Measurements from ENCODE around the gene LARGE1. TPM values are rescaled to one million over a fixed set of nuclear protein-coding genes. Genes with fewer than 3 reads are reported as not detected.

The LARGE1 gene
- total RNA-seq, 1 experiment from 2014 or later, result 1.5 TPM

DNA sequence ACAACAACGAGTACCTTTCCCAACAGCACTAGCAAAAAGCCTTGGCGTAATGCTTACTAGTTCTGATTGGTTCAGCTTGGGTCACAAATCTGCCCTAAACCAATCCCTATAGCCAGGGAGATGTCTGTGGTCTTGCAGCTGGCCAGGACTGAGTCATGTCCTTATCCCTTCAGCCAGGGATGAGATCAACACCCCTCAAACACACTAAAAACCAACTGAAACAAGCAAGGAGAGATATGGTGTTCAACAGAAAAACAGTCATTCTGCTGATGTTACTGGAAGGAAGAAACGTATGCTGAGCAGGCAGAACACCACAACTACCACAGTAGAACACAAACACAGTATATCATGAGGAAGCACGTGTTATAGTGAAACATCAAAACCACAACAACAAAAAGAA lies 375.6 kb downstream of the LARGE1 start:
- CTCF ChIA-PET, result no interaction called here
- no peak for DNase-seq (ENCODE audit: low read depth, low spot score)
- TF ChIP-seq, protein P1, sequence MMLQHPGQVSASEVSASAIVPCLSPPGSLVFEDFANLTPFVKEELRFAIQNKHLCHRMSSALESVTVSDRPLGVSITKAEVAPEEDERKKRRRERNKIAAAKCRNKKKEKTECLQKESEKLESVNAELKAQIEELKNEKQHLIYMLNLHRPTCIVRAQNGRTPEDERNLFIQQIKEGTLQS (IDR thresholded peaks at IDR 0.05), result no peak
- no peak for TF ChIP-seq FOSL1 (IDR thresholded peaks at IDR 0.05; ENCODE audit: low read depth)
- no peak for TF ChIP-seq ZFX (IDR thresholded peaks at IDR 0.05)
- TF ChIP-seq TCF7L2 (IDR thresholded peaks at IDR 0.05; ENCODE audit: borderline replicate concordance, extremely low read depth, insufficient read depth, insufficient read length), result no peak
- no peak for TF ChIP-seq POLR2A (IDR thresholded peaks at IDR 0.05; ENCODE audit: borderline replicate concordance, extremely low read depth, insufficient read depth, insufficient read length)
- TF ChIP-seq, protein P2, sequence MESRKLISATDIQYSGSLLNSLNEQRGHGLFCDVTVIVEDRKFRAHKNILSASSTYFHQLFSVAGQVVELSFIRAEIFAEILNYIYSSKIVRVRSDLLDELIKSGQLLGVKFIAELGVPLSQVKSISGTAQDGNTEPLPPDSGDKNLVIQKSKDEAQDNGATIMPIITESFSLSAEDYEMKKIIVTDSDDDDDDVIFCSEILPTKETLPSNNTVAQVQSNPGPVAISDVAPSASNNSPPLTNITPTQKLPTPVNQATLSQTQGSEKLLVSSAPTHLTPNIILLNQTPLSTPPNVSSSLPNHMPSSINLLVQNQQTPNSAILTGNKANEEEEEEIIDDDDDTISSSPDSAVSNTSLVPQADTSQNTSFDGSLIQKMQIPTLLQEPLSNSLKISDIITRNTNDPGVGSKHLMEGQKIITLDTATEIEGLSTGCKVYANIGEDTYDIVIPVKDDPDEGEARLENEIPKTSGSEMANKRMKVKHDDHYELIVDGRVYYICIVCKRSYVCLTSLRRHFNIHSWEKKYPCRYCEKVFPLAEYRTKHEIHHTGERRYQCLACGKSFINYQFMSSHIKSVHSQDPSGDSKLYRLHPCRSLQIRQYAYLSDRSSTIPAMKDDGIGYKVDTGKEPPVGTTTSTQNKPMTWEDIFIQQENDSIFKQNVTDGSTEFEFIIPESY (IDR thresholded peaks at IDR 0.05; ENCODE audit: extremely low read depth, insufficient replicate concordance, low read length), result no peak
- no peak for TF ChIP-seq ZNF274 (IDR thresholded peaks at IDR 0.05; ENCODE audit: low read depth, low read length)
- no peak for TF ChIP-seq YY1 (IDR thresholded peaks at IDR 0.05; ENCODE audit: extremely low read depth, insufficient replicate concordance, low read depth, low read length)
- TF ChIP-seq EZH2phosphoT487 (IDR thresholded peaks at IDR 0.05; ENCODE audit: borderline replicate concordance), result no peak
- no peak for TF ChIP-seq SRF (IDR thresholded peaks at IDR 0.05; ENCODE audit: low read depth)
- TF ChIP-seq, protein P3, sequence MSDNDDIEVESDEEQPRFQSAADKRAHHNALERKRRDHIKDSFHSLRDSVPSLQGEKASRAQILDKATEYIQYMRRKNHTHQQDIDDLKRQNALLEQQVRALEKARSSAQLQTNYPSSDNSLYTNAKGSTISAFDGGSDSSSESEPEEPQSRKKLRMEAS (IDR thresholded peaks at IDR 0.05), result no peak
- TF ChIP-seq, protein P4, sequence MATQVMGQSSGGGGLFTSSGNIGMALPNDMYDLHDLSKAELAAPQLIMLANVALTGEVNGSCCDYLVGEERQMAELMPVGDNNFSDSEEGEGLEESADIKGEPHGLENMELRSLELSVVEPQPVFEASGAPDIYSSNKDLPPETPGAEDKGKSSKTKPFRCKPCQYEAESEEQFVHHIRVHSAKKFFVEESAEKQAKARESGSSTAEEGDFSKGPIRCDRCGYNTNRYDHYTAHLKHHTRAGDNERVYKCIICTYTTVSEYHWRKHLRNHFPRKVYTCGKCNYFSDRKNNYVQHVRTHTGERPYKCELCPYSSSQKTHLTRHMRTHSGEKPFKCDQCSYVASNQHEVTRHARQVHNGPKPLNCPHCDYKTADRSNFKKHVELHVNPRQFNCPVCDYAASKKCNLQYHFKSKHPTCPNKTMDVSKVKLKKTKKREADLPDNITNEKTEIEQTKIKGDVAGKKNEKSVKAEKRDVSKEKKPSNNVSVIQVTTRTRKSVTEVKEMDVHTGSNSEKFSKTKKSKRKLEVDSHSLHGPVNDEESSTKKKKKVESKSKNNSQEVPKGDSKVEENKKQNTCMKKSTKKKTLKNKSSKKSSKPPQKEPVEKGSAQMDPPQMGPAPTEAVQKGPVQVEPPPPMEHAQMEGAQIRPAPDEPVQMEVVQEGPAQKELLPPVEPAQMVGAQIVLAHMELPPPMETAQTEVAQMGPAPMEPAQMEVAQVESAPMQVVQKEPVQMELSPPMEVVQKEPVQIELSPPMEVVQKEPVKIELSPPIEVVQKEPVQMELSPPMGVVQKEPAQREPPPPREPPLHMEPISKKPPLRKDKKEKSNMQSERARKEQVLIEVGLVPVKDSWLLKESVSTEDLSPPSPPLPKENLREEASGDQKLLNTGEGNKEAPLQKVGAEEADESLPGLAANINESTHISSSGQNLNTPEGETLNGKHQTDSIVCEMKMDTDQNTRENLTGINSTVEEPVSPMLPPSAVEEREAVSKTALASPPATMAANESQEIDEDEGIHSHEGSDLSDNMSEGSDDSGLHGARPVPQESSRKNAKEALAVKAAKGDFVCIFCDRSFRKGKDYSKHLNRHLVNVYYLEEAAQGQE (IDR thresholded peaks at IDR 0.05; ENCODE audit: low read depth), result no peak

More for the DNA sequence above, 375.6 kb downstream of the LARGE1 start:
- intact Hi-C loops (cut with micrococcal nuclease), result no loop called here
- Histone ChIP-seq H3K79me2 (ENCODE audit: insufficient read depth, low read length) (no peaks in the 10 kb centered on the region), H3K4me2 (ENCODE audit: low read length) (no peak overlapping the region), H3K27me3 (ENCODE audit: insufficient read depth, low read length) (no peaks in the 10 kb centered on the region), H3K36me3 (ENCODE audit: control insufficient read depth in 1 of 2, insufficient read depth in 2 of 2, low read length in 2 of 2) (no peaks in the 10 kb centered on the region), H4K20me1 (ENCODE audit: insufficient read depth) (no peaks in the 10 kb centered on the region), H3K9ac (ENCODE audit: low read length) (no peak overlapping the region), H3K9me3 (ENCODE audit: control insufficient read depth in 1 of 2, insufficient read depth in 1 of 2, low read depth in 1 of 2, low read length in 2 of 2) (peaks cover 9 to 21% of the 10 kb centered on the region in 2 experiments; a peak in 2 of 4 replicates), H3K4me1 (ENCODE audit: control insufficient read depth in 1 of 2, insufficient read depth in 2 of 2, low read length in 2 of 2) (no peaks in the 10 kb centered on the region), H3K9me2 (ENCODE audit: insufficient read depth) (no peaks in the 10 kb centered on the region), H2AFZ (ENCODE audit: low read depth, low read length, poor library complexity, severe bottlenecking) (no peak overlapping the region), H3K27ac (ENCODE audit: low read depth, low read length) (no peak overlapping the region), H3K4me3 (replicated peaks in 1 of 2; ENCODE audit: low read depth in 1 of 2, low read length in 2 of 2) (no peak overlapping the region)
- no peak for ATAC-seq
- ChIA-PET POLR2A (no interaction called here), RAD21 (ENCODE audit: low non-redundant PET in 1 of 2, low total read pairs in 2 of 2, uncharacterized antibody in 2 of 2, unreplicated experiment in 2 of 2) (no interaction called here)
- BruUV-seq (replicated peaks), result no TSS peak
